Activated gamma-delta T cell (primary cell): ENCODE data around the gene CCL23.
"Not testable (repeated sequence)": the region's sequence is repeated elsewhere in the genome, so short reads cannot be mapped to it uniquely, and the experiment has no call there.

Source experiments
- DNase-seq: peaks from one replicate; lab custom pipeline; 2025; lab: John Stamatoyannopoulos, UW
- total RNA-seq, 2 donors: gene quantifications; one replicate each; lab custom pipeline; 2026; lab: John Stamatoyannopoulos, UW

The CCL23 gene
- 0 to 0.10 reads per million in 2 donors for total RNA-seq

DNA sequence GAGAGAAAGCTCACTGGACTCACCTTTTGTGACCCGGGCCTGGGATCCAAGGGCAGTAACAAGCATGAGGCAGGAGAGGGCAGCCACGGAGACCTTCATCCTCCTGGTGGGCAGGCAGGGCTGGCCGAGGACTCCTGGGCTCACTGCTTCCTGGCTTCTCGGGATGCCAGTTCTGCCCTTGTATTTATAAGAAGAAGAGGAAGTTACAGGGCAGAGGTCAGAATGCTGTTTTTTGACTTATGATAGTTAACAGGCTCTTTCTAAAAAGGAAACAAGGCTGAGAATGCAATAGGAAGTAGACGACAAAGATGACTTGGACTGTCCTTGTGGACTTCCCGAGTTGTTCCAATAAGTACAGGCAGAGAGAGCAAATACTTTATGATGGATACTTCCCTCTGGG is at the start of gene CCL23:
Gene CCL23, minus strand, starts transcription at position 174 of the 400 bp plus-strand sequence. Its CDS starts 75 bp downstream, at position 99.
- DNase-seq = no peak

- DNase-seq = no peak
These were observed 48.7 kb upstream of the CCL23 start for GRCh38 chr17:36066365-36066985.

- no peak for DNase-seq
These were observed 46.2 kb upstream of the CCL23 start, which contains the start of gene CCL18 for GRCh38 chr17:36063786-36064541. Gene CCL18, plus strand, starts transcription at chr17:36064272. Its CDS starts 71 bp downstream, at chr17:36064343.

- no peak for DNase-seq
These were observed 43.0 kb upstream of the CCL23 start for GRCh38 chr17:36060816-36061215.

- DNase-seq = no peak
These were observed 41.6 kb upstream of the CCL23 start for GRCh38 chr17:36059406-36059805.

GRCh38 chr17:36057911-36058310 is 40.1 kb upstream of the CCL23 start:
- DNase-seq = no peak

DNA sequence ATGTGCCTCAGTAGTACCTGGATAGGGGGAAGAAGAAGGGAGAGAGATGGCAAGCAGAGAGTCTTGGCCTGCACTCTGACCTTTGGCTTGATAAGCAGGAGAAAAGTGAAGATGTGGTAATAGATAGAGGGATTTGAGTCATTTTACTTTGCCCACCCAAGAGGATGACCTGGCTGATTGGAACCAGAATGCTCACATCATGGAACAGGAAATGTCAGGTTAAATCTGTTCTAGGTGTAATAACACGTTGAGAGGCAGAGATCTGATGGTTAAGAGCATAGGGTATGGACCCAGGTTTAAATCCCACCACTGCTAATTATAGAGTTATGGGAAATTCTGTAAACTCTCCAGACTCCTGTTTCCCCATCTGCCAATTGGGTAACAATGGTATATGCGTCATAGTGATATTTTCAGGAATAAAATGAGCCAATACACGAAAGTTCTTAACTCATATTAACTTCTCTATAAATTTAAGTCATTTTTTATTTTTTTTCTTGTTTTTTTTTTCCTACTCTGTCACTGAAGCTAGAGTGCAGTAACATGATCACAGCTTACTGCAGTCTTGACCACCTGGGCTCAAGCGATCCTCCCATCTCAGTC is 38.2 kb upstream of the CCL23 start:
- no peak for DNase-seq

DNA sequence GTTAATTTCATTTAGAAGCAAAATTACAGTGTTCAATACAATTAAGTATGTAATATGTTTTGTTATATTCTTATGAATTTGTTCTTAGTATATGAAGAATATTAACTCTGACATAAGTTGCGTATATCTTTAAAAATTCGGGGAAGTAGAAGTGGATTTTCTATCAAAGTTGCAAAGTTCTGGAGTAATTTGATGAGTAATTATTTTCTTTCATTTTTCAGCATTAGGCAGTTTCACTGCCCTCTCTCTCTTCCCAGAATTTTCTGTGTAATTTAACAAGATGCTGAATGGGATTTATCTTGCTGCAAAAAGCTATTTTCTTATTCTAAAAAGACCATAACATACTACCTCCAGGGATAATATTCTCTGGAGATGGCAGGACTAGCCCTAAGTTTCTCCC is 37.4 kb upstream of the CCL23 start:
- DNase-seq = no peak

GRCh38 chr17:36049643-36050042 is 31.9 kb upstream of the CCL23 start:
- DNase-seq = no peak

- DNase-seq = no peak
These were observed 30.3 kb upstream of the CCL23 start for GRCh38 chr17:36048066-36048465.

DNA sequence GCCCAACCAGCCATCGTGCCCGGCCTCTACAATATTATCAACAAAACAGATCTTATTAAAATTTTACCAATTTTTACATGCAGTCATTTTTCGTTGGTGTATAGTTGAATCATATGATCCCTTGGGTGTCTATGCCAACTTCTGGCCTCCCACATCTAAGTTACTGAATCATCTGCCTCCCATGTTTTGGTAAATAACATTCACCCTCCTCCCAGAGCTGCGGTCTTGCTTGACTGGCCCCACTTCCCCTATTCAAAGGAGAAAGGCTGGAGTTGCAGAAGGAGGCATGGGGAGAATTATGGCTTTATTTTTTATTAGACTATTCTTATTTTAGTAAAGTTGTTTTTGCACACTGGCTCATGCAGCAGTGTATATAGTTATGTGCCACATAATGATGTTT is 18.5 kb upstream of the CCL23 start:
- DNase-seq = no peak

- DNase-seq = no peak
These were observed 16.4 kb upstream of the CCL23 start for GRCh38 chr17:36034127-36034526.

DNA sequence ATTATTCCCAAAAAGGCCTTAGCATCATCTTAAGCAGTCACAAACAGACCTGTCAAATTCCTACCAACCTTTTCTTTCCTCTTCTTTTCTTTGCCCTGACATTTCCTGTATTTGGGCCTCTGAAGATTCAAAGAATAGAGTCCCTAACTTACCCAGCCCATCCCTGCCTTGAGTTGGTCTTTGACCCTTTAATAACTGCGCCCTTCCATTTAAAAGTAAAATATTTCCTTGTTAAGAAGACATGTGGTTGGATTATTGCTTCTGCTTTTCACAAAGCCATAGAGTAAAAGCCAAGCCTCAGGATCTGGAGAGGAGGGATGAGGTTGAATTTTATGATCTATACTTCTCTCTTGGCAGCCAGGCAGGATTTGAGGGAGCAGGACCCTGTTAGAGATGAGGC is 13.2 kb upstream of the CCL23 start:
- DNase-seq = no peak

DNA sequence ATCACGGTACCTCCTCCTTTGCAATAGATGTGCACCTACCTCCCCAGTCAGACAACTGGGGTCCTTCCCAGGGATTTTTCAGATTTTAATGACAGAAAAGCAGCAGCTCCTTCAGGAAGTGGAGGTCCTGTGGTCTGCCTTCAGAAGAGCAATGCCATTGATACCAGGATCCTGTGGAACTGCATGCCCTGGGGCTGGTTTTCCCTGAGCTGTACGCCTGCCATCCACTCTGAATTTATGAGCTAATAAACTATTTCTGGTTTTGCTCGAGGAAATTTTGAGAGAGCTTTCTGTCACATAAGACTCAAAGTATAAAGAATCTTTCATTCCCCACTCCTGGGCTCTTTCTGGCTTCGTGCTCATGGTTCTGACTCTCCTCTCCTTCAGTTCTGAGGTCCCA is 10.0 kb upstream of the CCL23 start:
- no peak for DNase-seq

DNA sequence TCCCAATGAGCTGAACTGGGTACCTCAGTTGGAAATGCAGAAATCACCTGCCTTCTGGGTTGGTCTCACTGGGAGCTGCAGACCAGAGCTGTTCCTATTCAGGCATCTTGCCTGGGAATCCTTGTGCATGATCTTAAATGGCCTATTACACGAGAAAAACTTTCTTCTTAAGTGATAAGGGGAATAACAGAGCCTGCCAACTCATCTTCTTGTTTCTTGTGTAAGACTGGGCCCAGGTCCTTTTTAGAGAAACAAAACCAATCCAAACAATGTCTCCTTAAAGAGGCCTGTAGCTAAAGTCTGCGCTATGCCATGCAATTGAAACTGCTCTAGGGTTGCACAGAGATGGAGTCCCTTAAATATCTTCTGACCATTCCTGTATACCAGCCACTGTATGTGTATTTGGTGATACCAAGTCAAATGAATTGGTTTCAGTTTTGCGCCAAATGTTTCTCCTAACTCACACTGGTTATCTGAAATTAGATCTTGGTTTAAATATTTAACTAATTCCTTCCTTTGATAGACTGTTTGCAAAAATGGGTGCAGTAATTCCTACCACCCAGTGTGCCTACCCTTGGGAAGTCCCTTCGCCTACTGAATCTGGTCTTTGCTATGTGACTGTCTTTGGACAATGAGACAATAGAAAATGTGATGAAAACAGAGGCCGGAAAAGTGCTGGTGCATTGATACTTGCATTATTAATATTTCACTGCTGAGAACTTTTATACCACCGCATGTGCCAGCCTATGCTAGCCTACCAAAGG is 6.5 kb upstream of the CCL23 start:
- no peak for DNase-seq

DNA sequence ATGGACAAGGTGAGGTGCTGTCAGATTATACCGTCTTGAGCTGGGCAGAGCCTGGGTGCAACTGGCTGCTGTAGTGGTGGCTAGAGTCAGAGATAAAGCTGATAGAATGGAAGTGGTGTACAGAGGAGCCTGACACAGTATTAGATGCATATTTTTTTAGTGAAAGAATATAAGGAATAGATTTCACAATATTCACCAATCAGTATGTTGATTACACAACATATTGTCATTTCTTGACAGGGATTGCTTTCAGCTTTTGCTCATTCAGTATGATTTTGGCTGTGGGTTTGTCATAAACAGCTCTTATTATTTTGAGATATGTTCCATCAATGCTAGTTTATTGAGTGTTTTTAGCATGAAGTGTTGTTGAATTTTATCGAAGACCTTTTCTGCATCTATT is 1.7 kb upstream of the CCL23 start:
- DNase-seq = no peak

GRCh38 chr17:36016555-36016954 is 1.2 kb downstream of the CCL23 start:
- no peak for DNase-seq

GRCh38 chr17:36015895-36016294 is 1.9 kb downstream of the CCL23 start:
- DNase-seq = not testable (repeated sequence)

DNA sequence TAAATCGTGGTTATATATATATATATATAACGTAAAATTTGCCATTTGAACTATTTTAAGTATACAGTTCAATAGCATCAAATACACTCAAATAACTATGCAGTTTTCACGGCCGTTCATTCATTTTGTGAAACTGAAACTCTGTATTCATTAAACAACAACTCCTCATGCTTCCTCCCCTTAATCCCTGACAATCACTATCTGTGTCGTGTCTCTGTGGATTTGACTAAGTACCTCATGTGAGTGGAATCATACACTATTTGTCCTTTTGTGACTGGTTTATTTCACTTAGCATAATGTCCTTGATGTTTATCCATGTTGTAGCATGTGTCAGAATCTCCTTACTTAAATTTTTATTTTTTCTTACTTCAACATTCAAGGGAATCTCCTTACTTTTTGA is 2.8 kb downstream of the CCL23 start:
- DNase-seq = no peak

- DNase-seq = no peak
These were observed 6.6 kb downstream of the CCL23 start for GRCh38 chr17:36011201-36011600.

GRCh38 chr17:36008998-36009665 is 8.6 kb downstream of the CCL23 start:
- no peak for DNase-seq
